SK-N-MC (cell line): Measurements from ENCODE around the gene C1QTNF1.

Experiments used
- EZH2 ChIP-seq: fragments of 200-600 bp; sonication (generic); IDR thresholded peaks from one replicate; pipeline ENCODE4 v1.6.1; 2017; ENCODE audit warnings: antibody characterized with exemption
- POLR2AphosphoS5 ChIP-seq: IDR thresholded peaks from 2 replicates; pipeline ENCODE4 v1.6.1; 2012; ENCODE audit warnings: mild to moderate bottlenecking, low read depth, low read length, borderline replicate concordance

GRCh38 chr17:79003661-79004411 lies 20.1 kb upstream of the C1QTNF1 start:
- no peak for TF ChIP-seq EZH2
- no peak for TF ChIP-seq POLR2AphosphoS5
